ENCODE data around the gene CCSER1.
"Not testable (repeated sequence)": the region's sequence is repeated elsewhere in the genome, so short reads cannot be mapped to it uniquely, and the experiment has no call there.

Gene CCSER1

GRCh38 chr4:90715242-90715641 is 588.0 kb downstream of the CCSER1 start:
- DNase-seq (ENCODE audit: low spot score) = no peak

- DNase-seq (ENCODE audit: low spot score) = peak; percentile 90
Measured at GRCh38 chr4:90718931-90719330, 591.7 kb downstream of the CCSER1 start.

- DNase-seq (ENCODE audit: low spot score) = peak; percentile 90
Measured at GRCh38 chr4:90727938-90728337, 600.7 kb downstream of the CCSER1 start.

- DNase-seq (ENCODE audit: low spot score) = no peak
Measured at GRCh38 chr4:90730752-90731151, 603.6 kb downstream of the CCSER1 start.

GRCh38 chr4:90733211-90733610 is 606.0 kb downstream of the CCSER1 start:
- DNase-seq (ENCODE audit: low spot score) = no peak

- peak; percentile 72 for DNase-seq (ENCODE audit: low spot score)
Measured at GRCh38 chr4:90745176-90745575, 618.0 kb downstream of the CCSER1 start.

GRCh38 chr4:90753068-90753467 is 625.9 kb downstream of the CCSER1 start:
- DNase-seq (ENCODE audit: low spot score) = no peak

GRCh38 chr4:90757534-90758060 is 630.4 kb downstream of the CCSER1 start:
- no peak for DNase-seq (ENCODE audit: low spot score)

GRCh38 chr4:90760059-90760458 is 632.9 kb downstream of the CCSER1 start:
- no peak for DNase-seq (ENCODE audit: low spot score)

GRCh38 chr4:90766837-90767236 is 639.6 kb downstream of the CCSER1 start:
- DNase-seq (ENCODE audit: low spot score) = no peak

- DNase-seq (ENCODE audit: low spot score) = peak; percentile 21
Measured at GRCh38 chr4:90769251-90769650, 642.1 kb downstream of the CCSER1 start.

GRCh38 chr4:90780193-90780592 is 653.0 kb downstream of the CCSER1 start:
- DNase-seq (ENCODE audit: low spot score) = no peak

GRCh38 chr4:90786602-90787001 is 659.4 kb downstream of the CCSER1 start:
- DNase-seq (ENCODE audit: low spot score) = no peak

GRCh38 chr4:90792696-90793095 is 665.5 kb downstream of the CCSER1 start:
- no peak for DNase-seq (ENCODE audit: low spot score)

GRCh38 chr4:90798948-90799347 is 671.8 kb downstream of the CCSER1 start:
- no peak for DNase-seq (ENCODE audit: low spot score)

GRCh38 chr4:90799895-90800294 is 672.7 kb downstream of the CCSER1 start:
- DNase-seq (ENCODE audit: low spot score) = no peak

- no peak for DNase-seq (ENCODE audit: low spot score)
Measured at GRCh38 chr4:90815569-90815968, 688.4 kb downstream of the CCSER1 start.

GRCh38 chr4:90816754-90817153 is 689.6 kb downstream of the CCSER1 start:
- no peak for DNase-seq (ENCODE audit: low spot score)

- DNase-seq (ENCODE audit: low spot score) = no peak
Measured at GRCh38 chr4:90824266-90825150, 697.3 kb downstream of the CCSER1 start.

- no peak for DNase-seq (ENCODE audit: low spot score)
Measured at GRCh38 chr4:90825849-90826248, 698.7 kb downstream of the CCSER1 start.

- DNase-seq (ENCODE audit: low spot score) = no peak
Measured at GRCh38 chr4:90833706-90834105, 706.5 kb downstream of the CCSER1 start.

- DNase-seq (ENCODE audit: low spot score) = no peak
Measured at GRCh38 chr4:90837241-90837640, 710.0 kb downstream of the CCSER1 start.

- DNase-seq (ENCODE audit: low spot score) = not testable (repeated sequence)
Measured at GRCh38 chr4:90838859-90839258, 711.7 kb downstream of the CCSER1 start.

GRCh38 chr4:90840291-90840690 is 713.1 kb downstream of the CCSER1 start:
- no peak for DNase-seq (ENCODE audit: low spot score)

All from kidney tubule cell (primary cell).